GM12878 (cell line): ENCODE measurements around the gene TBC1D5. TPM values are rescaled to one million over a fixed set of nuclear protein-coding genes. Genes with fewer than 3 reads are reported as not detected.

Experiments
- ATAC-seq: fragments of 200-7000 bp; cut with Tn5 transposase; 3 replicates; pipeline ENCODE4 v1.9.1; 2020; ENCODE audit warnings: mild to moderate bottlenecking, moderate library complexity
- BruUV-seq: library from RNA; stranded (reverse); fragments of 400-500 nt; replicated peaks from 2 replicates; lab custom pipeline; 2021; lab: Mats Ljungman, UMichigan
- CTCF ChIA-PET: fragments of 300-600 bp; sonication (Branson Sonifier 250); formaldehyde crosslinking; extraction: SDS; loops from one replicate; lab custom pipeline; 2021; ENCODE audit warnings: inconsistent platforms; lab: Yijun Ruan, JAX
- POLR2A ChIA-PET: fragments of 350-600 bp; formaldehyde crosslinking; extraction: SDS; loops from one replicate; lab custom pipeline; 2021; ENCODE audit warnings: inconsistent platforms; lab: Charles Lee
- RAD21 ChIA-PET: fragments of 300-600 bp; sonication (Branson Sonifier 250); formaldehyde crosslinking; loops from one replicate; lab custom pipeline; 2023; ENCODE audit warnings: antibody characterized with exemption; ENCODE audit not compliant: unreplicated experiment; lab: Charles Lee
- SMC1A ChIA-PET: fragments of 300-600 bp; sonication (Branson Sonifier 250); formaldehyde crosslinking; loops from one replicate; lab custom pipeline; 2023; ENCODE audit not compliant: unreplicated experiment, uncharacterized antibody; lab: Charles Lee
- DNase-seq: peaks from one replicate; pipeline ENCODE4 v3.0.0-alpha.2; 2011; ENCODE audit warnings: low read depth, low spot score
- FAIRE-seq: peaks from 3 replicates; lab custom pipeline; 2011; peaks lifted over from hg19 to GRCh38; lab: Jason Lieb, UNC
- H2AFZ ChIP-seq: 2 replicates; pipeline ENCODE4 v1.6.0; 2011; ENCODE audit warnings: low read depth, low read length, control low read depth; ENCODE audit not compliant: control insufficient read depth
- H3K27ac ChIP-seq: 2 replicates; pipeline ENCODE4 v1.5.1; 2011; ENCODE audit warnings: control low read depth; ENCODE audit not compliant: control insufficient read depth, insufficient read depth
- H3K27me3 ChIP-seq, 2 experiments: replicated peaks in 1 of 2; 2 replicates each; pipeline versions ENCODE4 v1.6.0 to v1.6.1; 2011; ENCODE audit warnings: low read length in 1 of 2; ENCODE audit not compliant: control insufficient read depth in 2 of 2, insufficient read depth in 2 of 2
- H3K36me3 ChIP-seq, 2 experiments: 2 replicates each; pipeline ENCODE4 v1.5.1; 2011; ENCODE audit warnings: low read length in 1 of 2; ENCODE audit not compliant: control insufficient read depth in 2 of 2, insufficient read depth in 2 of 2
- H3K4me1 ChIP-seq: 2 replicates; pipeline ENCODE4 v1.6.1; 2011; ENCODE audit warnings: mild to moderate bottlenecking, low read length, moderate library complexity, mixed read lengths; ENCODE audit not compliant: control insufficient read depth, insufficient read depth
- H3K4me2 ChIP-seq: 2 replicates; pipeline ENCODE4 v1.6.0; 2011; ENCODE audit warnings: control low read depth; ENCODE audit not compliant: control insufficient read depth, insufficient read depth
- H3K4me3 ChIP-seq: fragments of 200-600 bp; sonication (generic); 2 replicates; pipeline ENCODE4 v1.5.1; 2016
- H3K79me2 ChIP-seq: 2 replicates; pipeline ENCODE4 v1.6.0; 2011; ENCODE audit warnings: low read length; ENCODE audit not compliant: control insufficient read depth, insufficient read depth
- H3K9ac ChIP-seq: 2 replicates; pipeline ENCODE4 v1.8.0; 2011; ENCODE audit warnings: low read length, control low read depth, mixed read lengths; ENCODE audit not compliant: control insufficient read depth, insufficient read depth
- H3K9me3 ChIP-seq: replicated peaks from 3 replicates; pipeline ENCODE4 v1.5.1; 2011; ENCODE audit warnings: mild to moderate bottlenecking, low read length; ENCODE audit not compliant: control insufficient read depth, insufficient read depth
- H4K20me1 ChIP-seq: 2 replicates; pipeline ENCODE4 v1.6.0; 2011; ENCODE audit not compliant: control insufficient read depth, insufficient read depth
- ATF2 ChIP-seq: IDR thresholded peaks from 2 replicates; pipeline ENCODE4 v1.6.1; 2012; ENCODE audit warnings: low read length, inconsistent platforms
- DPF2 ChIP-seq: fragments of 450-650 bp; IDR thresholded peaks from 2 replicates; pipeline ENCODE4 v1.6.1; 2017; ENCODE audit warnings: mild to moderate bottlenecking
- ETV6 ChIP-seq, 2 experiments: fragments of 450-650 bp in 1 of 2; IDR thresholded peaks in 1 of 2; conservative IDR thresholded peaks in 1 of 2; 2 replicates each; pipeline ENCODE4 v1.6.1; 2014; ENCODE audit warnings: antibody characterized with exemption in 1 of 2, borderline replicate concordance in 1 of 2, low read depth in 1 of 2, mild to moderate bottlenecking in 1 of 2, moderate library complexity in 1 of 2
- HCFC1 ChIP-seq: fragments of 150-350 bp; IDR thresholded peaks from 2 replicates; pipeline ENCODE4 v1.6.1; 2014; ENCODE audit warnings: low read length
- IKZF1 ChIP-seq: fragments of 450-650 bp; conservative IDR thresholded peaks from 2 replicates; pipeline ENCODE4 v1.6.1; 2017; ENCODE audit warnings: antibody characterized with exemption, mild to moderate bottlenecking
- JUNB ChIP-seq: IDR thresholded peaks from 2 replicates; pipeline ENCODE4 v1.6.1; 2016; ENCODE audit warnings: antibody characterized with exemption, mild to moderate bottlenecking
- MTA2 ChIP-seq: fragments of 450-650 bp; IDR thresholded peaks from 2 replicates; pipeline ENCODE4 v1.6.1; 2016; ENCODE audit warnings: low read depth, mild to moderate bottlenecking, moderate library complexity
- MXI1 ChIP-seq: fragments of 150-350 bp; IDR thresholded peaks from 2 replicates; pipeline ENCODE4 v1.6.1; 2011; ENCODE audit warnings: low read depth, mild to moderate bottlenecking, inconsistent platforms, low read length, improper control_type of control experiment
- MYC ChIP-seq: IDR thresholded peaks from 2 replicates; pipeline ENCODE4 v1.6.1; 2011; ENCODE audit warnings: mild to moderate bottlenecking, low read length, moderate library complexity, inconsistent platforms; ENCODE audit not compliant: insufficient read depth, insufficient replicate concordance, insufficient read length, severe bottlenecking
- NKRF ChIP-seq: fragments of 450-650 bp; conservative IDR thresholded peaks from 2 replicates; pipeline ENCODE4 v1.6.1; 2017; ENCODE audit warnings: mild to moderate bottlenecking, moderate library complexity
- PML ChIP-seq: IDR thresholded peaks from 2 replicates; pipeline ENCODE4 v1.6.1; 2012; ENCODE audit warnings: low read length, inconsistent platforms
- RUNX3 ChIP-seq: IDR thresholded peaks from 2 replicates; pipeline ENCODE4 v1.6.1; 2012; ENCODE audit warnings: low read length, inconsistent platforms
- TCF7 ChIP-seq: IDR thresholded peaks from 2 replicates; pipeline ENCODE4 v1.6.1; 2014; ENCODE audit warnings: antibody characterized with exemption, borderline replicate concordance
- YY1 ChIP-seq: IDR thresholded peaks from 2 replicates; pipeline ENCODE4 v1.6.1; 2011; ENCODE audit warnings: low read depth, mild to moderate bottlenecking, low read length
- WGBS: methylation state at CpG from one replicate; pipeline ENCODE4 v1.1.6; 2016; ENCODE audit warnings: low lambda C conversion rate; ENCODE audit not compliant: insufficient replicate concordance, insufficient coverage; ENCODE audit errors: missing lambda C conversion rate; 5-methylcytosine and 5-hydroxymethylcytosine counted together
- in situ Hi-C: fragments of 300-500 bp; cut with MboI; formaldehyde crosslinking; loops from 9 replicates; pipeline ENCODE4 v1.14.3; 2018; ENCODE audit warnings: mixed read lengths
- intact Hi-C: fragments of 100-400 bp; cut with micrococcal nuclease; formaldehyde crosslinking; loops from one replicate; pipeline ENCODE4 v1.14.2; 2022; ENCODE audit not compliant: unreplicated experiment
- polyA plus RNA-seq, 11 experiments: library from polyadenylated mRNA; depleted of rRNA in 4 of 11; unstranded in 6 of 11; stranded (reverse) in 5 of 11; fragments of >200 nt; fragmentation: Nextera tagmentation in 4 of 11; fragmentation: Illumina TruSeq in 1 of 11; extraction: Ambion mirVana in 4 of 11; extraction: Trizol in 1 of 11; gene quantifications; 1 replicate in 1 of 11; 2 replicates in 10 of 11; pipeline versions ENCODE4 v1.2.1 to v1.2.3, GENCODE V29; 2011 to 2016; ENCODE audit warnings: inconsistent platforms in 2 of 11, missing spikeins in 2 of 11, low read depth in 1 of 11
- total RNA-seq, 4 experiments: library from RNA; depleted of rRNA in 3 of 4; stranded (reverse); fragments of >200 nt in 3 of 4; fragmentation: Illumina TruSeq in 1 of 4; extraction: Trizol in 1 of 4; gene quantifications; 2 replicates each; pipeline versions ENCODE4 v1.2.1 to v1.2.3, GENCODE V29; 2013 to 2021

Gene TBC1D5
- total and polyA plus RNA-seq, 10 of the 15 experiments (the other 5 are each of a cell fraction or from before 2014, with no cell fraction given), result 5.5 to 61.0 (median 43.8) TPM

GRCh38 chr3:17573396-17573795 is 169.0 kb downstream of the TBC1D5 start (continued):
- TF ChIP-seq ATF2 (peak; percentile 82), PML (no peak; the same call in 1 of the 2 replicates), YY1 (0 out of 2 replicates have a peak, but pooled peaks have one; percentile 36), HCFC1 (no peak), TCF7 (no peak), ETV6 (conservative IDR thresholded peaks at IDR 0.05 in 1 of 2, IDR thresholded peaks at IDR 0.05 in 1 of 2; ENCODE audit: borderline replicate concordance in 1 of 2, low read depth in 1 of 2) (peak in 1 of 2 experiments; percentile 47; a peak in 1 of 4 replicates), NKRF (no peak), IKZF1 (peak; percentile 35), MTA2 (0 out of 2 replicates have a peak, but pooled peaks have one; percentile 43), RUNX3 (peak; percentile 86)

- Histone ChIP-seq H3K79me2 (peaks cover 3% of the 10 kb centered on the region), H2AFZ (no peak overlapping the region), H4K20me1 (no peaks in the 10 kb centered on the region; the same call in 1 of the 2 replicates), H3K4me2 (no peak overlapping the region; the same call in 1 of the 2 replicates), H3K27ac (no peak overlapping the region), H3K4me3 (no peak overlapping the region), H3K9ac (no peak overlapping the region), H3K27me3 (no peaks in the 10 kb centered on the region), H3K9me3 (no peaks in the 10 kb centered on the region; the same call in 2 of the 3 replicates), H3K36me3 (no peaks in the 10 kb centered on the region), H3K4me1 (peaks cover 26% of the 10 kb centered on the region)
- no peak for DNase-seq
- ATAC-seq, result no peak
- ChIA-PET SMC1A (interaction anchor here (1.3 kb wide), 1 partner anchor 27 kb away, joined by 3 read pairs; no protein-coding TSS in a partner anchor), POLR2A (no interaction called here), RAD21 (interaction anchor here (0.6 kb wide), 1 partner anchor 129 kb away, joined by 3 read pairs; no protein-coding TSS in a partner anchor), CTCF (no interaction called here)
- in situ Hi-C loops (no loop called here), intact Hi-C loops (no loop called here)
- 100% methylated on average over 1 of the region's 1 CpG for WGBS
- TF ChIP-seq JUNB, result no peak
- no peak for TF ChIP-seq MXI1
- TF ChIP-seq MYC, result no peak
- TF ChIP-seq DPF2, result no peak
- TF ChIP-seq TCF7, result no peak
- no peak for FAIRE-seq
- BruUV-seq, result no TSS peak
These were observed 170.7 kb downstream of the TBC1D5 start for GRCh38 chr3:17571686-17572085.
